GM23248 (cell line): Measurements from ENCODE around the gene SLC9A9. TPM values are rescaled to one million over a fixed set of nuclear protein-coding genes. Genes with fewer than 3 reads are reported as not detected.
A peak's percentile ranks its signal among the peaks of the same experiment; 100 is the strongest.

Experiments used
- DNase-seq: peaks from one replicate; pipeline ENCODE4 v3.0.0-alpha.2; 2015
- H2AFZ ChIP-seq: fragments of 200-600 bp; sonication (generic); 2 replicates; pipeline ENCODE4 v1.6.1; 2016; ENCODE audit warnings: antibody characterized with exemption
- H3F3A ChIP-seq: fragments of 200-600 bp; sonication (generic); 2 replicates; pipeline ENCODE4 v1.6.1; 2016; ENCODE audit warnings: mild to moderate bottlenecking, antibody characterized with exemption, mixed run types; ENCODE audit not compliant: insufficient read depth
- H3K27ac ChIP-seq: fragments of 200-600 bp; sonication (generic); 2 replicates; pipeline ENCODE4 v1.5.1; 2016; ENCODE audit warnings: mild to moderate bottlenecking
- H3K27me3 ChIP-seq: fragments of 200-600 bp; sonication (generic); replicated peaks from 2 replicates; pipeline ENCODE4 v1.6.1; 2016; ENCODE audit warnings: mild to moderate bottlenecking; ENCODE audit not compliant: insufficient read depth
- H3K36me3 ChIP-seq: fragments of 200-600 bp; sonication (generic); 2 replicates; pipeline ENCODE4 v1.6.1; 2016; ENCODE audit warnings: low read depth, mild to moderate bottlenecking
- H3K4me1 ChIP-seq: fragments of 200-600 bp; sonication (generic); 2 replicates; pipeline ENCODE4 v1.6.1; 2016; ENCODE audit warnings: mild to moderate bottlenecking; ENCODE audit not compliant: insufficient read depth
- H3K4me2 ChIP-seq: fragments of 200-600 bp; sonication (generic); one replicate; pipeline ENCODE4 v1.6.1; 2016; ENCODE audit warnings: mild to moderate bottlenecking; ENCODE audit not compliant: unreplicated experiment
- H3K4me3 ChIP-seq: fragments of 200-600 bp; sonication (generic); 2 replicates; pipeline ENCODE4 v1.5.1; 2016; ENCODE audit warnings: mild to moderate bottlenecking
- H3K79me2 ChIP-seq: fragments of 200-600 bp; sonication (generic); 2 replicates; pipeline ENCODE4 v1.6.1; 2016; ENCODE audit warnings: mild to moderate bottlenecking; ENCODE audit not compliant: insufficient read depth
- H3K9ac ChIP-seq: fragments of 200-600 bp; sonication (generic); 2 replicates; pipeline ENCODE4 v1.6.1; 2016; ENCODE audit warnings: mild to moderate bottlenecking
- H3K9me2 ChIP-seq: fragments of 200-600 bp; sonication (generic); 2 replicates; pipeline ENCODE4 v1.6.1; 2016; ENCODE audit warnings: mixed run types, mild to moderate bottlenecking, moderate library complexity; ENCODE audit not compliant: insufficient read depth
- H3K9me3 ChIP-seq: fragments of 200-600 bp; sonication (generic); one replicate; pipeline ENCODE4 v1.6.1; 2017; ENCODE audit warnings: low read depth
- H4K20me1 ChIP-seq: fragments of 200-600 bp; sonication (generic); 2 replicates; pipeline ENCODE4 v1.6.0; 2016; ENCODE audit not compliant: insufficient read depth
- EZH2 ChIP-seq: fragments of 200-600 bp; sonication (generic); IDR thresholded peaks from 2 replicates; pipeline ENCODE4 v1.6.1; 2018; ENCODE audit warnings: antibody characterized with exemption, mild to moderate bottlenecking; ENCODE audit not compliant: insufficient read depth, poor library complexity, severe bottlenecking
- EZH2phosphoT487 ChIP-seq: fragments of 200-600 bp; sonication (generic); IDR thresholded peaks from 2 replicates; pipeline ENCODE4 v1.6.1; 2018; ENCODE audit warnings: antibody characterized with exemption, moderate library complexity, mild to moderate bottlenecking, low read depth; ENCODE audit not compliant: insufficient read depth
- WGBS, 2 experiments: methylation state at CpG; one replicate each; pipeline ENCODE4 v1.1.6; 2015 to 2017; ENCODE audit warnings: low lambda C conversion rate in 2 of 2, low coverage in 1 of 2; ENCODE audit errors: missing lambda C conversion rate in 2 of 2; 5-methylcytosine and 5-hydroxymethylcytosine counted together
- in situ Hi-C: fragments of 300-500 bp; cut with MboI; formaldehyde crosslinking; loops from 2 replicates; pipeline ENCODE4 v1.15.0; 2020
- polyA plus RNA-seq: library from polyadenylated mRNA; unstranded; fragments of >200 nt; fragmentation: Nextera tagmentation; extraction: Ambion mirVana; gene quantifications from 2 replicates; pipeline ENCODE4 v1.2.1, GENCODE V29; 2016
- total RNA-seq: library from RNA; depleted of rRNA; stranded (reverse); fragments of >200 nt; shearing (Covaris generic); gene quantifications from 2 replicates; pipeline ENCODE4 v1.2.3, GENCODE V29; 2014

Gene SLC9A9
- total and polyA plus RNA-seq, 2 experiments from 2014 or later = 2.8 to 3.2 TPM

DNA sequence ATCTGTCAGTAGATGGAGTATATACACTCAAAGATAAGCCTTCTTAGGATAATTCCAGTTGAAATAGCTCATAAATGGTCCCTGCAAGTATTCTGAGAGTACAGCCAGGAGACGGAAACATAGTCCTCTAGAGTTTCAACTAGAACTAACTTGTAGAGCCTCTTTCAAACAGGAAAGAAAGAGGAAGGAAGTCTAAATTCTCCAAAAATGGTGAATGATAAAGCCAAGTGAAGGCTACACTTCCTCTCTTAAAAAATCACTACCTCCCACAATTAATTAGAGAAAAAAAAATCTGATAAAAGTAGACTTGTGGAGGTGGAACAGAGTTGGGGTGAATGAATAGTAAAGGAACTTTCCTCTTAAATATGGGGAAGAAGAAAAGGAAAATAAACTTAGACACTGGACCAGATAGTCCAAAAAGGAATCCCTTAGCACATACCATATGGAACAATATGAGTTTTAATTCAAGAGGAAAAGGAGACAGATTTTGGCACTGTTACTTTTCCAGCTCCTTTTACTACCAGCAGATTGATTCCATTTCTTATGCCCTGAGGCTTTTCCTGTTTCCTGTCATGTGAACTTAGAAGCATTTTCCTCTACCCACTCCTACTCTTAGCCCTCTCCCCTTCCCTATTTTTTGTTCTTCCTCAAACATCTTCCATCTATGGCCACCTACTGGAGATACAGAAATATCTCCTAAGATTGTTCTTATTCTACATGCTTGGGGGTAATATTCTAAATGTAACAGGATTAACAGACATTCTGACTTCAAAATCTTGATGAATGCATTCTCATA, 521.1 kb downstream of the SLC9A9 start:
- H3K4me1 ChIP-seq = no peaks in the 10 kb centered on the region
- H3F3A ChIP-seq = peaks cover 13% of the 10 kb centered on the region; the same call in 1 of the 2 replicates
- H3K9me2 ChIP-seq = no peaks in the 10 kb centered on the region
- H3K4me3 ChIP-seq = no peak overlapping the region
- in situ Hi-C loops = no loop called here
- TF ChIP-seq EZH2 (no peak), EZH2phosphoT487 (no peak)
- no peak overlapping the region for H3K27ac ChIP-seq
- no peaks in the 10 kb centered on the region for H3K27me3 ChIP-seq
- no peaks in the 10 kb centered on the region for H3K36me3 ChIP-seq
- H3K9ac ChIP-seq = no peak overlapping the region
- WGBS, 2 experiments = 100% methylated on average over 1 of the region's 1 CpG
- H3K4me2 ChIP-seq = no peak overlapping the region
- no peaks in the 10 kb centered on the region for H3K9me3 ChIP-seq
- peak; percentile 12 for DNase-seq
- no peaks in the 10 kb centered on the region for H4K20me1 ChIP-seq
- no peak overlapping the region for H2AFZ ChIP-seq
- H3K79me2 ChIP-seq = no peaks in the 10 kb centered on the region

DNA sequence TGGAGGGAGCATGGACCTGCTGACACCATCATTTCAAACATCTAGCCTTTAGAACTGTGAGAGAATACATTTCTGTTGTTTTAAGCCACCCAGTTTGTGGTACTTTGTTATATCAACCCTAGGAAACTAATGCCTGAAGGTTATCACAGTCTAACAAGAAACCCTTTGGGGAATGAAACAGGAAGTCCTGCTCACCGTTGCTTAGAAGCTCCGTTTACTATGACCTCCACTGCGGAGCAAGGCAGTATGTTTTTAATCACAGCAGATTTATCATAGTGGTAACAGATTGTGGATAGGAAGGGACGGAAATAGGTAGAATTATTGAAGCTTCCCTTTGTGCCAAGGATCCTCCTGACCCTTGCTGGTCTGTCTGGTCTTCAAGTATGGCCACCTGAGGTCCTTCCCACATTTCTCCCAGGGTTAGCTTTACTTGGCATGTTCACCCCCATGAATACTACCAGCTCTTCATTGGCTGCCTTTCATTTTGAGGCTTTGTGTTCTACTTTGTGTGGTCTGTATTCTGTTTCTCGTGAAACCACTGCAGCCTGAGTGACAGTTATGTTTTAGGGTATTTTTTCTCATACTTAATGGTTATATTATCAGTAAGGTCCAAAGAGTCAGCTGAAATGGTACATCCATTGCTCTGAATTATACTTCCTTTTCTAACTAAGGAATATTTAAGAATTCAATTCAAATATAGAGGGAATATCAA, 527.1 kb downstream of the SLC9A9 start:
- H2AFZ ChIP-seq = no peak overlapping the region
- WGBS, 2 experiments = 72 to 84% methylated on average over 5 of the region's 5 CpGs
- in situ Hi-C loops = no loop called here

DNA sequence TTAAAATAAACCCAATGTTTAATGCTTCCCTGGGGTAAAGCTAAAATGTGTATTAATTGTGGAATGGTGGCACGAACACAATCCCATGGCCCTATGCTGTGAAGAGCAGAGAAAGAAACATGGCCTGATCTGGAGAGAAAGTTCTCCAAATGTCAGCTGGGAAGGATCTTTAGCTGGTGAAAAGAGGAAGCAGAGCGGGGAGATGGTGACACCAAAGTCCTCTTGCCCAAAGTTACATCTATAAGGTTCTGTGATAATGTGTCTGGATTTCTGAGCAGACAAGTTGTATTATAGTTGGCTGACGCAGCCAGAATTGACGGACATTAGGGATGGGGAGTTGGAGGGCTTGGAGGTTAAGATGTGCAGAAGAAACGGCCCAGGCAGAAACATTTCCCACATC, 532.5 kb downstream of the SLC9A9 start:
- no peaks in the 10 kb centered on the region for H3K36me3 ChIP-seq
- in situ Hi-C loops = no loop called here
- H3F3A ChIP-seq = no peaks in the 10 kb centered on the region
- no peaks in the 10 kb centered on the region for H3K9me2 ChIP-seq
- no peak overlapping the region for H3K4me2 ChIP-seq
- no peak for TF ChIP-seq EZH2
- TF ChIP-seq EZH2phosphoT487 = no peak
- no peak overlapping the region for H3K4me3 ChIP-seq
- peaks cover 9% of the 10 kb centered on the region; the same call in 1 of the 2 replicates for H3K4me1 ChIP-seq
- H3K27me3 ChIP-seq = no peaks in the 10 kb centered on the region
- no peaks in the 10 kb centered on the region for H4K20me1 ChIP-seq
- H3K27ac ChIP-seq = no peak overlapping the region
- no peaks in the 10 kb centered on the region for H3K9me3 ChIP-seq
- no peak for DNase-seq
- H3K9ac ChIP-seq = no peak overlapping the region
- H2AFZ ChIP-seq = no peak overlapping the region
- no peaks in the 10 kb centered on the region for H3K79me2 ChIP-seq
- 84 to 89% methylated on average over 5 of the region's 5 CpGs for WGBS, 2 experiments

More for the DNA sequence above, 527.1 kb downstream of the SLC9A9 start:
- H3K27me3 ChIP-seq = no peaks in the 10 kb centered on the region
- H3F3A ChIP-seq = no peaks in the 10 kb centered on the region
- H3K27ac ChIP-seq = no peak overlapping the region
- H3K4me1 ChIP-seq = no peaks in the 10 kb centered on the region
- DNase-seq = no peak
- H4K20me1 ChIP-seq = no peaks in the 10 kb centered on the region
- no peaks in the 10 kb centered on the region for H3K9me2 ChIP-seq
- no peak for TF ChIP-seq EZH2
- no peak for TF ChIP-seq EZH2phosphoT487
- no peaks in the 10 kb centered on the region for H3K36me3 ChIP-seq
- H3K4me2 ChIP-seq = no peak overlapping the region
- H3K79me2 ChIP-seq = no peaks in the 10 kb centered on the region
- H3K9ac ChIP-seq = no peak overlapping the region
- no peak overlapping the region for H3K4me3 ChIP-seq
- H3K9me3 ChIP-seq = no peaks in the 10 kb centered on the region

DNA sequence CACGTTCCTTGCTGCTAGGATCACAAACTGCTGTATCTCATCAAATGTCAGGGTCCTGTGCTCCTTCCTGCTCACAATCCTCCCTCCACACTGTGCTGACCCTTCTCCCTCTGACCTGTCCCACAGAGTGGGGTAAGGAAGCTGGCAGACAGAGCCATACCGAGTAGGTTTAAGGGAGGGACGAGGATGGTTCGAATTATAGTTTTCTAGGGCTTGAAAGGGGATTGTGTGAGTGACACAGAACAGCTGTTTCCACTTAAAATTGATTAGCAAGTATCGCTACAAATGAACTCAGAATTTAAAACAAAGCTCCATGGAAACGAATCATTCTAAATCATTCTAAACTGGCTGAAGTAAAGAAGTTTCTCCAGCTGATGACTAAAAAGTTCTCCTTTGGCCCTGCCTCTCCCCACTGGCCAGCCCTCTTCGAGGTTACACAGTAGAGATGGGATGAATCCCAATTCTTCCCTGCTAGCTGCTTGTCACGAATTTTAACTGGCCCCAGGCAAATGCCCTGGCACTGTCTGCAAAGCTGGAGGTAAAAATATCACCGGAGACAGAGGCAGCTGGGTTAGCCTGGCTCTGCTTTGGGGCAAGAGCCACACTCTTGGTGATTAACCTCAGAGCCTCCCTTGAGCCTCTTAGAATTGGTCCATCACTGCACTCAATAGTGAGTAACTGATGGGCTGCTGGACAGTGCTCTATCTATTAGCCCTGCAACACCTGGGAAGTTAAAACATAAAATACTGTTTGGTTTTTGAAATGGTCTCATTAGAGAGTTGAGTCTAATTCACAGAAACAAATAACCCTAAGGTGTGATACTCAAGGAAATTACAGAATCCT, 533.8 kb downstream of the SLC9A9 start:
- TF ChIP-seq EZH2 (no peak), EZH2phosphoT487 (no peak)
- Histone ChIP-seq H3K27me3 (no peaks in the 10 kb centered on the region), H3K4me3 (no peak overlapping the region), H3K4me2 (peak overlapping the region; percentile 16), H4K20me1 (no peaks in the 10 kb centered on the region), H3K27ac (no peak overlapping the region), H3K9ac (no peak overlapping the region), H3K9me2 (no peaks in the 10 kb centered on the region), H3F3A (no peaks in the 10 kb centered on the region), H3K4me1 (peaks cover 9% of the 10 kb centered on the region; the same call in 1 of the 2 replicates), H3K36me3 (no peaks in the 10 kb centered on the region), H3K79me2 (no peaks in the 10 kb centered on the region), H2AFZ (no peak overlapping the region), H3K9me3 (no peaks in the 10 kb centered on the region)
- WGBS, 2 experiments = 12 to 14% methylated on average over 9 of the region's 9 CpGs
- peak; percentile 70 for DNase-seq
- in situ Hi-C loops = no loop called here
